NCI-H2196 treated with DMSO at 0.1 percent for 48 hours (cell line): ENCODE results near the gene CPED1.
"Not testable (repeated sequence)": the region's sequence is repeated elsewhere in the genome, so short reads cannot be mapped to it uniquely, and the experiment has no call there.

Experiments used
- DNase-seq: peaks from one replicate; lab custom pipeline; 2025; ENCODE audit not compliant: unreplicated experiment; lab: John Stamatoyannopoulos, UW

Gene CPED1

GRCh38 chr7:120996333-120996987 lies 7.9 kb downstream of the CPED1 start:
- no peak for DNase-seq

- no peak for DNase-seq
These were observed 8.5 kb downstream of the CPED1 start for GRCh38 chr7:120996988-120997345.

- no peak for DNase-seq
These were observed 9.5 kb downstream of the CPED1 start for GRCh38 chr7:120997882-120998474.

GRCh38 chr7:120998520-120998919 lies 10.0 kb downstream of the CPED1 start:
- no peak for DNase-seq

- DNase-seq = no peak
These were observed 10.6 kb downstream of the CPED1 start for GRCh38 chr7:120998996-120999565.

GRCh38 chr7:121000081-121000983 lies 11.8 kb downstream of the CPED1 start:
- no peak for DNase-seq

GRCh38 chr7:121001234-121001906 lies 12.9 kb downstream of the CPED1 start:
- no peak for DNase-seq

- DNase-seq = no peak
These were observed 13.7 kb downstream of the CPED1 start for GRCh38 chr7:121002048-121002756.

GRCh38 chr7:121002757-121003200 lies 14.3 kb downstream of the CPED1 start:
- no peak for DNase-seq

- DNase-seq = peak; percentile 63
These were observed 15.6 kb downstream of the CPED1 start for GRCh38 chr7:121003986-121004685.

- DNase-seq = not testable (repeated sequence)
These were observed 16.5 kb downstream of the CPED1 start for GRCh38 chr7:121005058-121005457.

- DNase-seq = no peak
These were observed 17.6 kb downstream of the CPED1 start for GRCh38 chr7:121005996-121006584.

- no peak for DNase-seq
These were observed 18.3 kb downstream of the CPED1 start for GRCh38 chr7:121006711-121007315.

- DNase-seq = no peak
These were observed 20.3 kb downstream of the CPED1 start for GRCh38 chr7:121008816-121009215.

GRCh38 chr7:121011401-121011800 lies 22.9 kb downstream of the CPED1 start:
- no peak for DNase-seq

GRCh38 chr7:121012170-121012874 lies 23.8 kb downstream of the CPED1 start:
- no peak for DNase-seq

- no peak for DNase-seq
These were observed 24.4 kb downstream of the CPED1 start for GRCh38 chr7:121012919-121013318.

GRCh38 chr7:121015560-121015959 lies 27.0 kb downstream of the CPED1 start:
- no peak for DNase-seq
